HG03521 (cell line): Measurements from ENCODE around the gene KIAA1549.

Source experiments
- ATAC-seq: cut with Tn5 transposase; IDR thresholded peaks from one replicate; pipeline ENCODE4 v1.9.1; 2021; ENCODE audit warnings: mild to moderate bottlenecking, moderate library complexity; ENCODE audit not compliant: unreplicated experiment

Gene KIAA1549

GRCh38 chr7:138911007-138911406 lies 70.2 kb downstream of the KIAA1549 start:
- no peak for ATAC-seq

GRCh38 chr7:138907850-138908249 lies 73.3 kb downstream of the KIAA1549 start:
- no peak for ATAC-seq

GRCh38 chr7:138907201-138907847 lies 73.9 kb downstream of the KIAA1549 start:
- ATAC-seq = no peak

GRCh38 chr7:138903859-138904435 lies 77.2 kb downstream of the KIAA1549 start:
- no peak for ATAC-seq

- no peak for ATAC-seq
Measured at GRCh38 chr7:138903186-138903820, 77.9 kb downstream of the KIAA1549 start.

- no peak for ATAC-seq
Measured at GRCh38 chr7:138902161-138902560, 79.0 kb downstream of the KIAA1549 start.

- ATAC-seq = no peak
Measured at GRCh38 chr7:138900035-138900828, 81.0 kb downstream of the KIAA1549 start.

- no peak for ATAC-seq
Measured at GRCh38 chr7:138898802-138899201, 82.4 kb downstream of the KIAA1549 start.

GRCh38 chr7:138898255-138898654 lies 82.9 kb downstream of the KIAA1549 start:
- no peak for ATAC-seq

GRCh38 chr7:138895679-138896078 lies 85.5 kb downstream of the KIAA1549 start:
- ATAC-seq = no peak

GRCh38 chr7:138893258-138893657 lies 87.9 kb downstream of the KIAA1549 start:
- ATAC-seq = no peak

GRCh38 chr7:138892812-138893211 lies 88.4 kb downstream of the KIAA1549 start:
- no peak for ATAC-seq

GRCh38 chr7:138892006-138892630 lies 89.1 kb downstream of the KIAA1549 start:
- ATAC-seq = no peak

- ATAC-seq = no peak
Measured at GRCh38 chr7:138891446-138891810, 89.8 kb downstream of the KIAA1549 start.

GRCh38 chr7:138890499-138891445 lies 90.4 kb downstream of the KIAA1549 start:
- no peak for ATAC-seq

- no peak for ATAC-seq
Measured at GRCh38 chr7:138889582-138890498, 91.3 kb downstream of the KIAA1549 start.

GRCh38 chr7:138887872-138888656 lies 93.1 kb downstream of the KIAA1549 start:
- ATAC-seq = no peak

- no peak for ATAC-seq
Measured at GRCh38 chr7:138887085-138887710, 94.0 kb downstream of the KIAA1549 start.
